Stimulated activated CD4-positive, alpha-beta T cell treated with anti-CD3 and anti-CD28 coated beads, Interleukin-4, amount 100 ng/mL, for 24 hours (primary cell): Measurements from ENCODE around the gene MET.
"Not testable (repeated sequence)": the region's sequence is repeated elsewhere in the genome, so short reads cannot be mapped to it uniquely, and the experiment has no call there.

Experiments
- DNase-seq: peaks from one replicate; pipeline ENCODE4 v3.0.0-alpha.2; 2020

The MET gene

GRCh38 chr7:116754186-116754585 lies 82.2 kb downstream of the MET start:
- no peak for DNase-seq

- no peak for DNase-seq
Observed at GRCh38 chr7:116757283-116757682, 85.3 kb downstream of the MET start.

- not testable (repeated sequence) for DNase-seq
Observed at GRCh38 chr7:116759642-116760041, 87.6 kb downstream of the MET start.

- no peak for DNase-seq
Observed at GRCh38 chr7:116762971-116763370, 91.0 kb downstream of the MET start.

GRCh38 chr7:116763647-116764046 lies 91.7 kb downstream of the MET start:
- no peak for DNase-seq

- no peak for DNase-seq
Observed at GRCh38 chr7:116766881-116767280, 94.9 kb downstream of the MET start.

GRCh38 chr7:116769546-116769945 lies 97.5 kb downstream of the MET start:
- DNase-seq = no peak

- DNase-seq = no peak
Observed at GRCh38 chr7:116770941-116771340, 98.9 kb downstream of the MET start.

- no peak for DNase-seq
Observed at GRCh38 chr7:116771640-116772039, 99.6 kb downstream of the MET start.

GRCh38 chr7:116772423-116772863 lies 100.4 kb downstream of the MET start:
- DNase-seq = no peak

- no peak for DNase-seq
Observed at GRCh38 chr7:116772926-116773749, 101.1 kb downstream of the MET start.

GRCh38 chr7:116776046-116776445 lies 104.0 kb downstream of the MET start:
- no peak for DNase-seq

GRCh38 chr7:116776610-116777289 lies 104.8 kb downstream of the MET start:
- DNase-seq = peak; percentile 8

- DNase-seq = no peak
Observed at GRCh38 chr7:116777651-116778281, 105.8 kb downstream of the MET start.

- DNase-seq = no peak
Observed at GRCh38 chr7:116779216-116779615, 107.2 kb downstream of the MET start.

- DNase-seq = no peak
Observed at GRCh38 chr7:116779931-116780330, 107.9 kb downstream of the MET start.

- DNase-seq = no peak
Observed at GRCh38 chr7:116780521-116780920, 108.5 kb downstream of the MET start.

GRCh38 chr7:116780966-116781365 lies 109.0 kb downstream of the MET start:
- DNase-seq = no peak

GRCh38 chr7:116781584-116781983 lies 109.6 kb downstream of the MET start:
- no peak for DNase-seq

- no peak for DNase-seq
Observed at GRCh38 chr7:116782177-116782711, 110.2 kb downstream of the MET start.

GRCh38 chr7:116783666-116784318 lies 111.8 kb downstream of the MET start:
- no peak for DNase-seq

- DNase-seq = no peak
Observed at GRCh38 chr7:116784647-116785046, 112.7 kb downstream of the MET start.

- DNase-seq = no peak
Observed at GRCh38 chr7:116785843-116786242, 113.8 kb downstream of the MET start.
